NCI-H226 (cell line): Measurements from ENCODE around the gene CDADC1.

Experiments used
- DNase-seq: peaks from one replicate; pipeline ENCODE4 v3.0.0-alpha.2; 2015

CDADC1 gene

DNA sequence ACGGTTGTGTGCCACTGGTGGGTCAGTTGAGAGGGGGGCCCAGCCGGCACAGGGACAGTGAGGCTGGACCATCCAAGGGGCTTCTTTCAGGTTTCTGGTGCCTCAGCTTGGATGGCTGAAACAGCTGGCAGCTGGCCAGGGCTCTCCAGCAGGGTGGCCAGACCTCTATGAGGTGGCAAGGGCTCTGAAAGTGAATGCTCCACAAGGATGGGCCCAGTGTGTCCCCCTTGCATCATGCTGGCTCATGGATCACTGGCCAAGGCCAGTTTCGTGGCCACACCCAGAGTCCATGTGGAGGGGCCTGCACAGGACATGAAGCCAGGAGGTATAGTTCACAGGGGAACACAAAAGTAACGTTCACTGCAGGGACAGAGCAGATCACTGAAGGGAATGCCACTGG is 49.6 kb downstream of the CDADC1 start:
- no peak for DNase-seq

DNA sequence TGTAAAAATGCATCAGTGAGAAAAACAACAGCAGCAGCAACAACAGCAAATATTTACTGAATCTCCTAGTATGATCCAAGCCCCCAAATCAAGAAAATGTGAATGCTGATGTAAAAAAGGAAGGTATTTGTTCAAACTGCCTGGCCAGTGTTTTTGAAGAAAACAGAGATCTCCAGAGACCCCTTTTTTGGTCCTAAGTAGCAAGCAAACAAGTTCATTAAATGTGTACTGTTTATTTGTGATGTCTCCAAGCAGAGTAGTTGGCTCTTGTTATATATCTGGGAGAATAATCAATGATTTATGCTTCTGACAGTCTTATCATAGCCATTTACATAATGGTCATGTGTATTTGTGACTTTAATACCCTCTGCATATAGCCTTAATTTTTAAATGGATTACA is 50.7 kb downstream of the CDADC1 start:
- DNase-seq: no peak

GRCh38 chr13:49298903-49299605 is 51.3 kb downstream of the CDADC1 start:
- DNase-seq: no peak

GRCh38 chr13:49300276-49300675 is 52.6 kb downstream of the CDADC1 start:
- DNase-seq: no peak

GRCh38 chr13:49300739-49301589 is 53.2 kb downstream of the CDADC1 start:
- DNase-seq: peak; percentile 30

DNA sequence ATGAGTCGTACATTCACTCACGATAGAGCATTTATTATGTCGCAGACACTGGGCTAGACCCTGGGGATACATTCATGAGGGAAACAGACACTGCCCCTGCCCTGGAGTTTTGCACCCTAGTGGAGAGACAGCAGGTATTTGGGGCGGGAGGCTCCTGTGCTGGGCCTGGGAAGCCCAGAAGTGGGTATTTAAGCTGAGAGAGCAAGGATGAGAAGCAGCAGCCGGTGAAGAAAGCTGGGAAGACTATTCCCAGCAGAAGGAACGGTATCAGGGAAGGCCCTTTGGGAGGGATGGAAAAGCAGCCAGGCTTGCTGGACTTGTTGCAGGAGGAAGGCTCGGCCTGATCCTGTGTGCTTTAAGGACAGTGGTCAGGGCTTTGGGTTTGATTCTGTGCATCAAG is 54.5 kb downstream of the CDADC1 start:
- no peak for DNase-seq

GRCh38 chr13:49302817-49303216 is 55.1 kb downstream of the CDADC1 start:
- no peak for DNase-seq

DNA sequence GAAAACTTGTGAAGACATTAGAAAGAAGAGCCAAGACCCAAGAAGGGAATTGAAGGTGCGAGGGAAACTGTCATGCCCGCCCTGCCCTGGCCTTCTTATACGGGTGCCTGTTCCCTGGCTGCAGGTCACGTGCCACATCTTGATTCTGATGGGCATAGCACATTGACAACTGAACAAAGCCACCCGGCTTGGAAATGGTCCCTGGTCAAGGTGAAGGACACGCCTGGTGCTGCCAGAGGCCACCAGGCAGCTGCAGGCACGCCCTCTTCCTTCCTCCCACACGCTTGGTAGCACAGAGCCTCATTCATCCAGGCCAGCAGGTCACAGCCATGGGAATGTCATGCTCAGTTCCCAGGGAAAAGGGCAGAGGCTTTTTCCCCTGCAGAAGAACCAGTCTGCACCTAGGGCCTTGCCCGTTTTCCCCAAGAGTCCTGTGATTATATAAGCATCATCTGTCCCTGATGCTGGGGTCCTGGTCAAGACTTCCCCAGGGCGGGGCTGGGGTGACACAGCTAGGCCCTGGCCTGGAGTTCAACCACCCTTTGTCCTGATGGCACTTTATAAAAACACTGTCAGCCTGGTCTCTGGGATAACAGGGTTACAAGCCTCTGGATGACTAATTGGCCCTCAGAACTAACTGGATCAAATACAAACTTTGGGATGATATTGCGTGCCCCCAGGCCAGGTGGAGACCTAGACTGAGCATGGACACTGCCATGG is 56.0 kb downstream of the CDADC1 start:
- no peak for DNase-seq

GRCh38 chr13:49304356-49304755 is 56.6 kb downstream of the CDADC1 start:
- DNase-seq: no peak

GRCh38 chr13:49304763-49305700 is 57.3 kb downstream of the CDADC1 start:
- DNase-seq: no peak

- DNase-seq: no peak
Observed at GRCh38 chr13:49305792-49306425, 58.2 kb downstream of the CDADC1 start.

GRCh38 chr13:49307365-49307764 is 59.6 kb downstream of the CDADC1 start:
- no peak for DNase-seq

GRCh38 chr13:49308097-49308875 is 60.6 kb downstream of the CDADC1 start:
- DNase-seq: no peak

GRCh38 chr13:49308921-49309408 is 61.2 kb downstream of the CDADC1 start:
- no peak for DNase-seq

DNA sequence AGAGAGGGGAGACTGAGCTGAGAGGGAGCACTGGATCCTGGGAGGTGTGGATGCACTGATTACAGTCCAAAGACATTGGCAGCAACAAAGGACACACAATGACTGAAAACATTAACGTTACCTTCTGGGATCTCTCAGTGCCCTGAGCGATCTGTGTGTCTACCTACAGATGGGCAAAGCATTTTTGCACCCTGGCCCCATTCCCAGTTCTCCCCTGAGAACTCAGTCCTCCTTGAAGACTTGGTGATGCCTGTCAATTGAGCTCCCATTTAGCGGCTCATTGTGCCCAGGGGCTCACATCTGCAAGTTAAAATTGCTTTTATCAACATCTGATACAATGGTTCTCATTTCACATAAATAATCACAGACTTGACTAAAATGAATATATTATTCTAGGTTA is 62.5 kb downstream of the CDADC1 start:
- no peak for DNase-seq

DNA sequence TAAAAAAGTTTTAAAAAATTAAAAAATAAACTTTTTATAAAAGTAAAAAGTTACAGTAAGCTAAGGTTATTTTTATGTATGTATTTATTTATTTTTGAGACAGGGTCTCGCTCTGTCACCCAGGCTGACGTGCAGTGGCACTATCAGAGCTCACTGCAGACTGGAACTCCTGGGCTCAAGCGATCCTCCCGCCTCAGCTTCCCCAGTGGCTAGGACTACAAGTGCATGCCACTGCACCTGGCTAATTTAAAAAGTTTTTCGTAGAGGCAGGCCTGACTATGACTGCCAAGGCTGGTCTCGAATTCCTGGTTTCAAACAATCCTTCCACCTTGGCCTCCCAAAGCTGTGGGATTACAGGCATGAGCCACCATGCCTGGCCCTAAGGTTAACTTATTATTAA is 64.1 kb downstream of the CDADC1 start:
- DNase-seq: no peak

DNA sequence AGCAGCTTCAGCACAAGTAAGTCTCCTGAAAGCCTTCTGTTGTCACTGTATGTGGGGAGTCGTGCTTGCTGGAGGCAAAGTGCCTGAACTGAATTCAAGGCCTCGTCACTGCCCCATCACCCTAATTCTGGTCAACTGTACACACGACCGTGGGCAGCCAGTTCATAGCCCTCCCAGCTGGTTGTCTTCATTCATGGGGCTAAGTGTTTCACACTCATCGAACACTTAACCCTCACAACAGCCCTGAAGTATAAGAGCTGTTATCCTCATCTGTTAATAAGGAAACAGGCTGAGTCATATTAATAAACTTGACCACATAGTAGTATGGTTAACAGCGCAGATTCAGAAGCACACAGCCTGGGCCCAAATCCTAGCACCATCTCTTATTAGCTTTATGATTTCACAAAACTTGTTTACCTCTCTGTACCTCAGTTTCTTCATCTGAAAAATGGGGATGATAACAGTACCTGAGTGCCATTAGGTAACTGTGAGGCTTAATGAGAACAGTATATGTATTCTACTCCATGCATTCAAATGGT is 66.7 kb downstream of the CDADC1 start:
- DNase-seq: no peak

DNA sequence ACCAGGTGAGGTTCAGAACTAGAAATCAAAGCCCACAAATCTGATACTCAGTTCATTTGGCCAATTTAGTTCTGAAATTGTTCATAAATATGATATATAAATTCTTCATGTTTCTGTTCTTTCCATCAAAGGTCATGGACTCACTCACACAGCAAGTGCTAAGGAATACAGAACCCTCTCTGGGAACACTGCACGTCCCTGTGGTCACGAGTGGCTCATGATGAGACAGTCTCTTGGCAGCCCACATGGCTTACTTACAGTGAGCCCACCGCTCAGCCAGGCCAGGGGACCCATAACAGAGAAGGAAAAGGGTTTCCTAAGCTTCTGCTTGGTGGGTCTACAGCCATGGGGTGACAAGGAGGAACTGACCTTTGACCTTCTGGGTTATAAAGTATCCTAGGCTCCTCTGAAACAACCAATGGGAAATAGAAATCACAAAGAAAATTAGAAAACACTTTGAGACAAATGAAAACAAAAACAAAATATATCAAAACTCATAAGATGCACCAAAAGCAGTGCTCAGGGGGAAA is 67.4 kb downstream of the CDADC1 start:
- DNase-seq: no peak

DNA sequence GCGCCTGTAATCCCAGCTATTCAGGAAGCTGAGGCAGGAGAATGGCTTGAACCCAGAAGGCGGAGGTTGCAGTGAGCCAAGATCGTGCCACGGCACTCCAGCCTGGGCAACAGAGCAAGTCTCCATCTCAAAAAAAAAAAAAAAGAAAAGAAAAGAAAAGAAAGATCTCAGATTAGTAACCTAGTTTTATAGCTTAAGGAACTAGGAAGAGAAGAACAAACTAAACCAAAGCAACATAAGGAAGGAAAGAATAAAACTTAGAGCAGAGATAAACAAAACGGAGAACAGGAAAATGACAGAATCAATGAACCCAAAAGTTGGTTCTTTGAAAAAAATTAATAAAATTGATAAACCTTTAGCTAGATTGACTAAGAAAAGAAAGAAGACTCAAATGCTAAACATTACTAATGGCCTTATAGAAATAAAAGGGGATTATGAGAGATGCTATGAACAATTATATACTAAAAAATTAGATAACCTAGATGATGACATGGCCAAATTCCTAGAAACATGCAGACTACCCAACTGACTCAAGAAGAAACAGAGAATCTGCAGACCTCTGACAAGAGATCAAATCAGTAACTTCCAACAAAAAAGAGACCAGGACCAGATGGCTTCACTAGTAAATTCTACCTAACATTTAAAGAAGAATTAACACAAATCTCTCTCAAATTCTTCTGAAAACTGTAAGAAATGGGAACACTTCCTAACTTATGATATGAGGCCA is 68.2 kb downstream of the CDADC1 start:
- no peak for DNase-seq

- DNase-seq: no peak
Observed at GRCh38 chr13:49319551-49319950, 71.8 kb downstream of the CDADC1 start.
